HCT116 (cell line): Measurements from ENCODE around the gene DENND5B. TPM values are rescaled to one million over a fixed set of nuclear protein-coding genes. Genes with fewer than 3 reads are reported as not detected.

Experiments used
- ATAC-seq: fragments of 200-7000 bp; cut with Tn5 transposase; 2 replicates; pipeline ENCODE4 v1.9.1; 2020; ENCODE audit warnings: mild to moderate bottlenecking, moderate library complexity
- BruUV-seq: library from RNA; stranded (reverse); fragments of 400-500 nt; replicated peaks from 2 replicates; lab custom pipeline; 2021; lab: Mats Ljungman, UMichigan
- CTCF ChIA-PET: fragments of 300-600 bp; sonication (Branson Sonifier 250); formaldehyde crosslinking; loops from one replicate; lab custom pipeline; 2021; ENCODE audit warnings: antibody characterized with exemption; lab: Charles Lee
- POLR2A ChIA-PET: fragments of 300-600, 350-600 bp; sonication (Branson Sonifier 250); formaldehyde crosslinking; loops from one replicate; lab custom pipeline; 2021; ENCODE audit warnings: antibody characterized with exemption; lab: Charles Lee
- RAD21 ChIA-PET, 2 experiments: fragments of 300-600 bp; sonication (Branson Sonifier 250); formaldehyde crosslinking; loops; one replicate each; lab custom pipeline; 2023; ENCODE audit warnings: low total read pairs in 2 of 2; ENCODE audit not compliant: uncharacterized antibody in 2 of 2, unreplicated experiment in 2 of 2, low non-redundant PET in 1 of 2; lab: Charles Lee
- DNase-seq: peaks from one replicate; pipeline ENCODE4 v3.0.0-alpha.2; 2010; ENCODE audit warnings: low read depth, low spot score
- H2AFZ ChIP-seq: fragments of 200-600 bp; shearing (Covaris generic), sonication (generic); 2 replicates; pipeline ENCODE4 v1.6.1; 2017; ENCODE audit warnings: low read depth, mixed run types, mixed read lengths, antibody characterized with exemption, low read length; ENCODE audit not compliant: poor library complexity, severe bottlenecking
- H3K27ac ChIP-seq: 2 replicates; pipeline ENCODE4 v1.5.1; 2012; ENCODE audit warnings: low read depth, low read length
- H3K27me3 ChIP-seq: fragments of 200-600 bp; sonication (generic); 2 replicates; pipeline ENCODE4 v1.6.1; 2016; ENCODE audit warnings: mixed run types, low read length, mixed read lengths; ENCODE audit not compliant: insufficient read depth
- H3K36me3 ChIP-seq, 2 experiments: fragments of 200-500 bp in 1 of 2; fragments of 200-600 bp in 1 of 2; sonication (Bioruptor generic) in 1 of 2; sonication (generic) in 1 of 2; 2 replicates each; pipeline versions ENCODE4 v1.5.1 to v1.6.1; 2014 to 2016; ENCODE audit warnings: low read length in 2 of 2, inconsistent platforms in 1 of 2, mixed read lengths in 1 of 2, mixed run types in 1 of 2; ENCODE audit not compliant: insufficient read depth in 2 of 2, control insufficient read depth in 1 of 2
- H3K4me1 ChIP-seq, 2 experiments: fragments of 200-600 bp in 1 of 2; sonication (generic) in 1 of 2; 2 replicates each; pipeline versions ENCODE4 v1.5.1 to v1.6.1; 2012 to 2017; ENCODE audit warnings: low read length in 2 of 2, inconsistent platforms in 1 of 2, mild to moderate bottlenecking in 1 of 2, mixed read lengths in 1 of 2, mixed run types in 1 of 2, moderate library complexity in 1 of 2; ENCODE audit not compliant: insufficient read depth in 2 of 2, control insufficient read depth in 1 of 2
- H3K4me2 ChIP-seq: fragments of 200-600 bp; sonication (generic); 2 replicates; pipeline ENCODE4 v1.6.1; 2017; ENCODE audit warnings: mixed run types, low read length, mixed read lengths
- H3K4me3 ChIP-seq, 2 experiments: fragments of 200-600 bp in 1 of 2; sonication (generic) in 1 of 2; replicated peaks in 1 of 2; 2 replicates each; pipeline ENCODE4 v1.5.1; 2011 to 2016; ENCODE audit warnings: low read length in 2 of 2, control low read depth in 1 of 2, low read depth in 1 of 2, mild to moderate bottlenecking in 1 of 2, mixed read lengths in 1 of 2, mixed run types in 1 of 2
- H3K79me2 ChIP-seq: fragments of 200-600 bp; sonication (generic); 2 replicates; pipeline ENCODE4 v1.6.1; 2017; ENCODE audit warnings: mild to moderate bottlenecking, mixed run types, low read length, moderate library complexity, mixed read lengths; ENCODE audit not compliant: insufficient read depth
- H3K9ac ChIP-seq: fragments of 200-600 bp; sonication (generic); 2 replicates; pipeline ENCODE4 v1.6.1; 2016; ENCODE audit warnings: low read length, mixed read lengths
- H3K9me2 ChIP-seq: fragments of 200-600 bp; sonication (generic), shearing (Covaris generic); 2 replicates; pipeline ENCODE4 v1.6.1; 2017; ENCODE audit warnings: mixed run types, mild to moderate bottlenecking, moderate library complexity; ENCODE audit not compliant: insufficient read depth
- H3K9me3 ChIP-seq, 2 experiments: fragments of 200-500 bp in 1 of 2; fragments of 200-600 bp in 1 of 2; sonication (Bioruptor generic) in 1 of 2; sonication (generic) in 1 of 2; 2 replicates each; pipeline ENCODE4 v1.6.1; 2014 to 2017; ENCODE audit warnings: low read length in 2 of 2, mixed read lengths in 2 of 2, inconsistent platforms in 1 of 2, low read depth in 1 of 2, mild to moderate bottlenecking in 1 of 2, mixed run types in 1 of 2, moderate library complexity in 1 of 2; ENCODE audit not compliant: control insufficient read depth in 1 of 2, insufficient read depth in 1 of 2
- H4K20me1 ChIP-seq: fragments of 200-600 bp; sonication (generic), shearing (Covaris generic); 2 replicates; pipeline ENCODE4 v1.6.1; 2017; ENCODE audit warnings: mixed run types, mild to moderate bottlenecking, moderate library complexity; ENCODE audit not compliant: insufficient read depth
- CBX3 ChIP-seq: IDR thresholded peaks from 2 replicates; pipeline ENCODE4 v1.6.1; 2012; ENCODE audit warnings: low read depth
- CEBPB ChIP-seq: IDR thresholded peaks from 2 replicates; pipeline ENCODE4 v1.6.1; 2012; ENCODE audit warnings: low read depth
- EGR1 ChIP-seq: IDR thresholded peaks from 2 replicates; pipeline ENCODE4 v1.6.1; 2012; ENCODE audit warnings: low read depth
- ELF1 ChIP-seq: IDR thresholded peaks from 2 replicates; pipeline ENCODE4 v1.6.1; 2012; ENCODE audit warnings: low read depth, borderline replicate concordance
- EZH2 ChIP-seq: fragments of 200-600 bp; sonication (generic); IDR thresholded peaks from 2 replicates; pipeline ENCODE4 v1.6.1; 2017; ENCODE audit warnings: antibody characterized with exemption, mixed run types
- JUND ChIP-seq: IDR thresholded peaks from 2 replicates; pipeline ENCODE4 v1.6.1; 2012
- RAD21 ChIP-seq: IDR thresholded peaks from 2 replicates; pipeline ENCODE4 v1.6.1; 2012; ENCODE audit warnings: low read depth, mild to moderate bottlenecking
- SIN3A ChIP-seq: IDR thresholded peaks from 2 replicates; pipeline ENCODE4 v1.6.1; 2012; ENCODE audit warnings: low read depth
- SP1 ChIP-seq: IDR thresholded peaks from 2 replicates; pipeline ENCODE4 v1.6.1; 2012; ENCODE audit warnings: low read depth
- SRF ChIP-seq: IDR thresholded peaks from 2 replicates; pipeline ENCODE4 v1.6.1; 2012; ENCODE audit warnings: low read depth
- TCF7L2 ChIP-seq: IDR thresholded peaks from 2 replicates; pipeline ENCODE4 v1.7.0; 2011; ENCODE audit warnings: borderline replicate concordance, inconsistent platforms; ENCODE audit not compliant: insufficient read depth, insufficient read length; ENCODE audit errors: extremely low read depth
- ZBTB33 ChIP-seq: IDR thresholded peaks from 2 replicates; pipeline ENCODE4 v1.6.1; 2011; ENCODE audit warnings: mild to moderate bottlenecking, low read length, moderate library complexity; ENCODE audit not compliant: insufficient replicate concordance; ENCODE audit errors: extremely low read depth
- ZFX ChIP-seq: fragments of 450-650 bp; IDR thresholded peaks from 2 replicates; pipeline ENCODE4 v1.6.1; 2017
- ZNF274 ChIP-seq: fragments of 200-500 bp; sonication (Bioruptor generic); IDR thresholded peaks from 2 replicates; pipeline ENCODE4 v1.6.1; 2014; ENCODE audit warnings: mild to moderate bottlenecking, low read depth, low read length, inconsistent platforms
- intact Hi-C: fragments of 100-400 bp; cut with micrococcal nuclease; formaldehyde crosslinking; loops from 2 replicates; pipeline ENCODE4 v1.10.0; 2022
- total RNA-seq: library from RNA; stranded (reverse); gene quantifications from one replicate; pipeline ENCODE4 v1.2.1, GENCODE V29; 2021; ENCODE audit not compliant: unreplicated experiment
- TF ChIP-seq, protein P1 (sequence below), 3 experiments: fragments of 200-600 bp in 1 of 3; sonication (generic) in 1 of 3; IDR thresholded peaks in 2 of 3; conservative IDR thresholded peaks in 1 of 3; 2 replicates each; pipeline ENCODE4 v1.5.1; 2012 to 2017; ENCODE audit warnings: low read depth in 2 of 3, low read length in 2 of 3, antibody characterized with exemption in 1 of 3, borderline replicate concordance in 1 of 3, control low read depth in 1 of 3, mild to moderate bottlenecking in 1 of 3, mixed read lengths in 1 of 3, mixed run types in 1 of 3, moderate library complexity in 1 of 3; ENCODE audit not compliant: insufficient read depth in 1 of 3
- TF ChIP-seq, protein P2 (sequence below): IDR thresholded peaks from 2 replicates; pipeline ENCODE4 v1.6.1; 2012
- TF ChIP-seq, protein P3 (sequence below): IDR thresholded peaks from 2 replicates; pipeline ENCODE4 v1.6.1; 2012
- TF ChIP-seq, protein P4 (sequence below): IDR thresholded peaks from 2 replicates; pipeline ENCODE4 v1.6.1; 2012; ENCODE audit warnings: low read depth

The DENND5B gene
- total RNA-seq, 1 experiment from 2014 or later: 19.2 TPM

DNA sequence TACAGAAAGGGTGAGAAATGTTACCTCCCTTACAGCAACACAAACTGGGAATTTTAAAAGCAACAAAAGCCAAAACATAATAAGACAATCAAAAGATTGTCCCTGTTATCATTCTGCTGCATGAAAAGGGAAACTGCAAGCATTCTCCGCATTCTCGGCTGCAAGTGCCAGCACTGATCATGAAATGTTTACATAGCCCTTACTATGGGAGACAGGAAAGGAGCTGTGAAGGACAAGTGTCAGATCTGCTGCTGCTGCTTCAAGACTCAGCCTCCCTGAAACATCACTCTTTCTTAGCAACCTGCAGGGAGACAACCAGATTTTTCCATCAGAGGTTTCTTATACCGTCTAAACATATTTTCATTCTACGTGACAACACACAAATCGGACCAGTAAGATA lies 20.1 kb downstream of the DENND5B start:
- no peaks in the 10 kb centered on the region for H3K36me3 ChIP-seq
- no peak overlapping the region for H3K4me3 ChIP-seq
- H3K4me2 ChIP-seq: no peak overlapping the region
- H3K4me1 ChIP-seq: peaks cover 5 to 54% of the 10 kb centered on the region in 2 experiments; a peak in 3 of 4 replicates
- no peak for ATAC-seq
- H3K27ac ChIP-seq: no peak overlapping the region
- POLR2A ChIA-PET: no interaction called here
- intact Hi-C loops: no loop called here
- TF ChIP-seq RAD21: no peak
- TF ChIP-seq SP1: no peak
- TF ChIP-seq, protein P1, sequence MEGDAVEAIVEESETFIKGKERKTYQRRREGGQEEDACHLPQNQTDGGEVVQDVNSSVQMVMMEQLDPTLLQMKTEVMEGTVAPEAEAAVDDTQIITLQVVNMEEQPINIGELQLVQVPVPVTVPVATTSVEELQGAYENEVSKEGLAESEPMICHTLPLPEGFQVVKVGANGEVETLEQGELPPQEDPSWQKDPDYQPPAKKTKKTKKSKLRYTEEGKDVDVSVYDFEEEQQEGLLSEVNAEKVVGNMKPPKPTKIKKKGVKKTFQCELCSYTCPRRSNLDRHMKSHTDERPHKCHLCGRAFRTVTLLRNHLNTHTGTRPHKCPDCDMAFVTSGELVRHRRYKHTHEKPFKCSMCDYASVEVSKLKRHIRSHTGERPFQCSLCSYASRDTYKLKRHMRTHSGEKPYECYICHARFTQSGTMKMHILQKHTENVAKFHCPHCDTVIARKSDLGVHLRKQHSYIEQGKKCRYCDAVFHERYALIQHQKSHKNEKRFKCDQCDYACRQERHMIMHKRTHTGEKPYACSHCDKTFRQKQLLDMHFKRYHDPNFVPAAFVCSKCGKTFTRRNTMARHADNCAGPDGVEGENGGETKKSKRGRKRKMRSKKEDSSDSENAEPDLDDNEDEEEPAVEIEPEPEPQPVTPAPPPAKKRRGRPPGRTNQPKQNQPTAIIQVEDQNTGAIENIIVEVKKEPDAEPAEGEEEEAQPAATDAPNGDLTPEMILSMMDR (IDR thresholded peaks at IDR 0.05 in 2 of 3, conservative IDR thresholded peaks at IDR 0.05 in 1 of 3; ENCODE audit: borderline replicate concordance in 1 of 3, insufficient read depth in 1 of 3, low read depth in 2 of 3, low read length in 2 of 3): no peak
- no peak for TF ChIP-seq ZNF274
- no peak for TF ChIP-seq CEBPB
- TF ChIP-seq TCF7L2: no peak
- TF ChIP-seq, protein P2, sequence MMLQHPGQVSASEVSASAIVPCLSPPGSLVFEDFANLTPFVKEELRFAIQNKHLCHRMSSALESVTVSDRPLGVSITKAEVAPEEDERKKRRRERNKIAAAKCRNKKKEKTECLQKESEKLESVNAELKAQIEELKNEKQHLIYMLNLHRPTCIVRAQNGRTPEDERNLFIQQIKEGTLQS: no peak
- no peak for TF ChIP-seq JUND
- TF ChIP-seq ELF1: no peak
- no peak for TF ChIP-seq ZBTB33
- no peak for TF ChIP-seq SIN3A
- TF ChIP-seq SRF: no peak
- no peak for TF ChIP-seq CBX3
- TF ChIP-seq, protein P3, sequence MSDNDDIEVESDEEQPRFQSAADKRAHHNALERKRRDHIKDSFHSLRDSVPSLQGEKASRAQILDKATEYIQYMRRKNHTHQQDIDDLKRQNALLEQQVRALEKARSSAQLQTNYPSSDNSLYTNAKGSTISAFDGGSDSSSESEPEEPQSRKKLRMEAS: no peak
- TF ChIP-seq EGR1: no peak
- TF ChIP-seq, protein P4, sequence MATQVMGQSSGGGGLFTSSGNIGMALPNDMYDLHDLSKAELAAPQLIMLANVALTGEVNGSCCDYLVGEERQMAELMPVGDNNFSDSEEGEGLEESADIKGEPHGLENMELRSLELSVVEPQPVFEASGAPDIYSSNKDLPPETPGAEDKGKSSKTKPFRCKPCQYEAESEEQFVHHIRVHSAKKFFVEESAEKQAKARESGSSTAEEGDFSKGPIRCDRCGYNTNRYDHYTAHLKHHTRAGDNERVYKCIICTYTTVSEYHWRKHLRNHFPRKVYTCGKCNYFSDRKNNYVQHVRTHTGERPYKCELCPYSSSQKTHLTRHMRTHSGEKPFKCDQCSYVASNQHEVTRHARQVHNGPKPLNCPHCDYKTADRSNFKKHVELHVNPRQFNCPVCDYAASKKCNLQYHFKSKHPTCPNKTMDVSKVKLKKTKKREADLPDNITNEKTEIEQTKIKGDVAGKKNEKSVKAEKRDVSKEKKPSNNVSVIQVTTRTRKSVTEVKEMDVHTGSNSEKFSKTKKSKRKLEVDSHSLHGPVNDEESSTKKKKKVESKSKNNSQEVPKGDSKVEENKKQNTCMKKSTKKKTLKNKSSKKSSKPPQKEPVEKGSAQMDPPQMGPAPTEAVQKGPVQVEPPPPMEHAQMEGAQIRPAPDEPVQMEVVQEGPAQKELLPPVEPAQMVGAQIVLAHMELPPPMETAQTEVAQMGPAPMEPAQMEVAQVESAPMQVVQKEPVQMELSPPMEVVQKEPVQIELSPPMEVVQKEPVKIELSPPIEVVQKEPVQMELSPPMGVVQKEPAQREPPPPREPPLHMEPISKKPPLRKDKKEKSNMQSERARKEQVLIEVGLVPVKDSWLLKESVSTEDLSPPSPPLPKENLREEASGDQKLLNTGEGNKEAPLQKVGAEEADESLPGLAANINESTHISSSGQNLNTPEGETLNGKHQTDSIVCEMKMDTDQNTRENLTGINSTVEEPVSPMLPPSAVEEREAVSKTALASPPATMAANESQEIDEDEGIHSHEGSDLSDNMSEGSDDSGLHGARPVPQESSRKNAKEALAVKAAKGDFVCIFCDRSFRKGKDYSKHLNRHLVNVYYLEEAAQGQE: no peak
- TF ChIP-seq ZFX: no peak
- no peak for TF ChIP-seq EZH2
- no peaks in the 10 kb centered on the region for H3K27me3 ChIP-seq
- no peaks in the 10 kb centered on the region for H3K9me2 ChIP-seq
- no peak overlapping the region for H3K9ac ChIP-seq
- RAD21 ChIA-PET: no interaction called here
- peaks cover 29% of the 10 kb centered on the region for H3K79me2 ChIP-seq
- H2AFZ ChIP-seq: no peak overlapping the region
- H4K20me1 ChIP-seq: no peaks in the 10 kb centered on the region
- no TSS peak for BruUV-seq
- no peak for DNase-seq
- no peaks in the 10 kb centered on the region for H3K9me3 ChIP-seq
- CTCF ChIA-PET: no interaction called here
